Measurements from ENCODE around the gene CLOCK.

DNA sequence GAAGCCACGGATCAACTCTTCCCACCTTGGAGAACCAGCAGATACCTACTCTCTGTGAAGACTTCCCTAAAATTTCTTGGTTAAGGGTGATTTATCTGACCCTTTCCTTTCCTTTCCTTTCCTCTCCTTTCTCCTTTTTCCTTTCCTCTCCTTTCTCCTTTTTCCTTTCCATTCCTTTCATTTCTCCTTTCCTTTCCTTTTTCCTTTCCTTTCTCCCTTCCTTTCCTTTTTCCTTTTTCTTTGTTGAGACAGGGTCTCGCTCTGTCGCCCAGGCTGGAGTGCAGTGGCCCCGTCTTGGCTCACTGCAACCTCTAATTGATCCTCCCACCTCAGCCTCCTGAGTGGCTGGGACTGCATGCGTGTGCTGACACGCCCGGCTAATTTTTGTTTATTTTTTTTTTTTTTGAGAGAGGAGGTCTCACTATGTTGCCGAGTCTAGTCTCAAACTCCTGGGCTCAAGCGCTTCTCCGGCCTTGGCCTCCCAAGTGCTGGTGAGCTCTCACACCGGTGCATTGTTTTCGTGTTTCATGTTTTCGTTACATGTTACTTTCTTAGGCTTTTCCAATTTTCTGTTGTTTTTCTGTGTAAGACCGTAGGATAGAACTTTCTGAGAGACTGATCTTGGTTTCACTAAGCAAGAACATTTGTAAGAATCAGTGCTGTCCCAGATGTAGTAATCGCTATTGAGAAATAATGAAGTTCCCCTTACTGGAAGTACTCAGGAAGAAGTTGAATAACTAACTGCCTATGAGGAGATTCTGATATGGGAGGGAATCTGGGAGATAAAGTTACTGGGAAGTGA is 149.0 kb downstream of the CLOCK start:
- TF ChIP-seq, protein P1, sequence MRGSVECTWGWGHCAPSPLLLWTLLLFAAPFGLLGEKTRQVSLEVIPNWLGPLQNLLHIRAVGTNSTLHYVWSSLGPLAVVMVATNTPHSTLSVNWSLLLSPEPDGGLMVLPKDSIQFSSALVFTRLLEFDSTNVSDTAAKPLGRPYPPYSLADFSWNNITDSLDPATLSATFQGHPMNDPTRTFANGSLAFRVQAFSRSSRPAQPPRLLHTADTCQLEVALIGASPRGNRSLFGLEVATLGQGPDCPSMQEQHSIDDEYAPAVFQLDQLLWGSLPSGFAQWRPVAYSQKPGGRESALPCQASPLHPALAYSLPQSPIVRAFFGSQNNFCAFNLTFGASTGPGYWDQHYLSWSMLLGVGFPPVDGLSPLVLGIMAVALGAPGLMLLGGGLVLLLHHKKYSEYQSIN (CRISPR knock-in tag; IDR thresholded peaks at IDR 0.05; ENCODE audit: borderline replicate concordance) = no peak
- no peak for TF ChIP-seq FOXM1 (CRISPR knock-in tag; IDR thresholded peaks at IDR 0.05)
